Bronchial epithelial cell (primary cell): ENCODE data around the gene STRA6. TPM values are rescaled to one million over a fixed set of nuclear protein-coding genes. Genes with fewer than 3 reads are reported as not detected.

Experiments
- DNase-seq: peaks from one replicate; pipeline ENCODE4 v3.0.0-alpha.2; 2010; ENCODE audit warnings: low read depth
- FAIRE-seq: peaks from 2 replicates; lab custom pipeline; 2011; peaks lifted over from hg19 to GRCh38; lab: Jason Lieb, UNC
- H3K27me3 ChIP-seq: 2 replicates; pipeline ENCODE4 v1.5.1; 2011; ENCODE audit warnings: low read length; ENCODE audit not compliant: control insufficient read depth, insufficient read depth
- H3K36me3 ChIP-seq: 2 replicates; pipeline ENCODE4 v1.5.1; 2011; ENCODE audit warnings: low read length; ENCODE audit not compliant: control insufficient read depth, insufficient read depth
- H3K4me3 ChIP-seq: 2 replicates; pipeline ENCODE4 v1.5.1; 2011; ENCODE audit warnings: mild to moderate bottlenecking, low read depth, low read length, control low read depth
- CTCF ChIP-seq: IDR thresholded peaks from 2 replicates; pipeline ENCODE4 v1.5.1; 2011; ENCODE audit warnings: mild to moderate bottlenecking, moderate library complexity, low read length, control low read depth, inconsistent platforms; ENCODE audit not compliant: insufficient read depth, severe bottlenecking
- total RNA-seq: library from RNA; depleted of rRNA; stranded (reverse); fragments of >200 nt; gene quantifications from 2 replicates; pipeline ENCODE4 v1.2.1, GENCODE V29; 2014

The STRA6 gene
- total RNA-seq, 1 donor from 2014 or later: 0.26 TPM

GRCh38 chr15:74239051-74239705 is 36.6 kb upstream of the STRA6 start:
- FAIRE-seq: no peak

GRCh38 chr15:74235962-74236361 is 33.4 kb upstream of the STRA6 start, which contains the start of gene CCDC33:
TSS of gene CCDC33 (plus strand) at chr15:74236326. CDS start at chr15:74236720, 394 bp downstream.
- Histone ChIP-seq H3K4me3 (no peak within 1 kb of the TSS), H3K27me3 (peaks cover 6% of the 10 kb centered on the region), H3K36me3 (no peaks in the 10 kb centered on the region)
- DNase-seq (no peak), FAIRE-seq (no peak)
- no peak for TF ChIP-seq CTCF

More at GRCh38 chr15:74239051-74239705, 36.6 kb upstream of the STRA6 start:
- Histone ChIP-seq H3K4me3 (no peak overlapping the region), H3K36me3 (no peaks in the 10 kb centered on the region), H3K27me3 (no peaks in the 10 kb centered on the region)
- TF ChIP-seq CTCF: no peak
- no peak for DNase-seq

- no peak for DNase-seq
- Histone ChIP-seq H3K27me3 (peaks cover 7% of the 10 kb centered on the region), H3K36me3 (no peaks in the 10 kb centered on the region), H3K4me3 (no peak overlapping the region)
- TF ChIP-seq CTCF: no peak
- FAIRE-seq: no peak
Measured at GRCh38 chr15:74234598-74234875, 31.9 kb upstream of the STRA6 start.

- FAIRE-seq: no peak
- H3K27me3 ChIP-seq: peaks cover 7% of the 10 kb centered on the region
Measured at GRCh38 chr15:74233851-74234597, 31.4 kb upstream of the STRA6 start.

GRCh38 chr15:74233373-74233772 is 30.8 kb upstream of the STRA6 start:
- no peak for FAIRE-seq
- Histone ChIP-seq H3K27me3 (peaks cover 7% of the 10 kb centered on the region), H3K4me3 (no peak overlapping the region), H3K36me3 (no peaks in the 10 kb centered on the region)
- no peak for DNase-seq
- TF ChIP-seq CTCF: no peak

More at GRCh38 chr15:74233851-74234597, 31.4 kb upstream of the STRA6 start:
- Histone ChIP-seq H3K36me3 (no peaks in the 10 kb centered on the region), H3K4me3 (no peak overlapping the region)
- DNase-seq: no peak
- no peak for TF ChIP-seq CTCF

- Histone ChIP-seq H3K4me3 (no peak overlapping the region), H3K36me3 (no peaks in the 10 kb centered on the region), H3K27me3 (peaks cover 7% of the 10 kb centered on the region)
- DNase-seq: no peak
- TF ChIP-seq CTCF: no peak
- no peak for FAIRE-seq
Measured at GRCh38 chr15:74231475-74231874, 28.9 kb upstream of the STRA6 start.
